Measurements from ENCODE around the gene NUMB. TPM values are rescaled to one million over a fixed set of nuclear protein-coding genes. Genes with fewer than 3 reads are reported as not detected.

The NUMB gene
- total RNA-seq, 1 donor from 2014 or later, result 33.1 TPM

- H3K27me3 ChIP-seq (ENCODE audit: control insufficient read depth, insufficient read depth, low read length), result no peaks in the 10 kb centered on the region
- DNase-seq (ENCODE audit: low read depth), result no peak
- no peaks in the 10 kb centered on the region for H3K36me3 ChIP-seq (ENCODE audit: control insufficient read depth, insufficient read depth, low read length)
- H3K4me3 ChIP-seq (ENCODE audit: low read depth, low read length), result no peak overlapping the region
- TF ChIP-seq, protein P1, sequence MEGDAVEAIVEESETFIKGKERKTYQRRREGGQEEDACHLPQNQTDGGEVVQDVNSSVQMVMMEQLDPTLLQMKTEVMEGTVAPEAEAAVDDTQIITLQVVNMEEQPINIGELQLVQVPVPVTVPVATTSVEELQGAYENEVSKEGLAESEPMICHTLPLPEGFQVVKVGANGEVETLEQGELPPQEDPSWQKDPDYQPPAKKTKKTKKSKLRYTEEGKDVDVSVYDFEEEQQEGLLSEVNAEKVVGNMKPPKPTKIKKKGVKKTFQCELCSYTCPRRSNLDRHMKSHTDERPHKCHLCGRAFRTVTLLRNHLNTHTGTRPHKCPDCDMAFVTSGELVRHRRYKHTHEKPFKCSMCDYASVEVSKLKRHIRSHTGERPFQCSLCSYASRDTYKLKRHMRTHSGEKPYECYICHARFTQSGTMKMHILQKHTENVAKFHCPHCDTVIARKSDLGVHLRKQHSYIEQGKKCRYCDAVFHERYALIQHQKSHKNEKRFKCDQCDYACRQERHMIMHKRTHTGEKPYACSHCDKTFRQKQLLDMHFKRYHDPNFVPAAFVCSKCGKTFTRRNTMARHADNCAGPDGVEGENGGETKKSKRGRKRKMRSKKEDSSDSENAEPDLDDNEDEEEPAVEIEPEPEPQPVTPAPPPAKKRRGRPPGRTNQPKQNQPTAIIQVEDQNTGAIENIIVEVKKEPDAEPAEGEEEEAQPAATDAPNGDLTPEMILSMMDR (IDR thresholded peaks at IDR 0.05; ENCODE audit: insufficient read depth, low read length, poor library complexity, severe bottlenecking), result no peak
Observed at GRCh38 chr14:73383356-73383755, 75.0 kb downstream of the NUMB start.

DNA sequence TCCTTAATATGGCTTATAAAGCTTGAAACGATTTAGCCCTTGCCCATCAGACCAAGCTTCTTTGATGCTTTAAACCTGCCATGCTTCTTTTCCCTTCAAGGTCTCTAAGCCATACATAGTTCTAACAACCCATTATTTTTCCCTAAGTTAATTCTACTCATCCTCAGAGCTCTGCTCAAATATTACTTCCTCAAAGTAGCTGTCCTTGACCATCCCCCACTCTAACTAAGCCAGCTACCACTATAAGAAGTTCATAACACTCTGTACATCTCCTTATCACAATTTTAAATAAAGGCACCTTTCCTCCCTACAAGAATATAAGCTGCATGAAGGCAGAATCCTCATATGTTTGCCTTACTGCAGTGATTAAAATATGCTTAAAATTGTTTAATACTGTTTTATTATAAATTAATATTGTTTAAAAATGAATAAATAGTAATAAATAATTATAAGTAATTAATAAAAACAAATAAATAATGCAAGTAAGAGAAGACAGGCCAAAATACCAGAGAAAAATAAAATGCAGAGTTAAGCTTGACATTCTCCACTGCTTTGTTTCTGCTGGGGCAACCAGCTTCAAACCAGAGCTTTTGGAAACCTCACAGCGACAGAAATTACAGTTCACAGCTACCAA, 76.8 kb downstream of the NUMB start:
- no peaks in the 10 kb centered on the region for H3K27me3 ChIP-seq (ENCODE audit: control insufficient read depth, insufficient read depth, low read length)
- DNase-seq (ENCODE audit: low read depth), result no peak
- H3K4me3 ChIP-seq (ENCODE audit: low read depth, low read length), result no peak overlapping the region
- TF ChIP-seq, protein P1 (IDR thresholded peaks at IDR 0.05; ENCODE audit: insufficient read depth, low read length, poor library complexity, severe bottlenecking), result no peak
- H3K36me3 ChIP-seq (ENCODE audit: control insufficient read depth, insufficient read depth, low read length), result no peaks in the 10 kb centered on the region

DNA sequence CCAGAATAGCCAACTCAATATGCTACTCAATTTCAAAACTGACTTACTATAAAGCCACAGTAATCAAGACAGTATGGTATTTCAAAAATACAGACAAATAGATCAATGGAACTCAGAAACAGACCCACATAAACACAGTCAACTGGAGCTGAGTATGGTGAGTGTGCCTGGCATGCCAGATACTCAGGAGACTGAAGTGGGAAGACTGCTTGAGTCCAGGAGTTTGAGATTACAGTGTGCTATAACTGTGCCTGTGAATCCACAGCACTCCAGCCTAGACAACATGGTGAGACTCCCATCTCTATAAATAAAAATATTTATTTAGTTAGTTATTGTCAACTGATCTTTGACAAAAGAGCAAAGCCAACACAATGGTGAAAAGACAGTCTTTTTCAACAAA, 81.8 kb downstream of the NUMB start:
- no peak for DNase-seq (ENCODE audit: low read depth)
- TF ChIP-seq, protein P1 (IDR thresholded peaks at IDR 0.05; ENCODE audit: insufficient read depth, low read length, poor library complexity, severe bottlenecking), result no peak
- H3K4me3 ChIP-seq (ENCODE audit: low read depth, low read length), result no peak overlapping the region
- no peaks in the 10 kb centered on the region for H3K27me3 ChIP-seq (ENCODE audit: control insufficient read depth, insufficient read depth, low read length)
- H3K36me3 ChIP-seq (ENCODE audit: control insufficient read depth, insufficient read depth, low read length), result no peaks in the 10 kb centered on the region

DNA sequence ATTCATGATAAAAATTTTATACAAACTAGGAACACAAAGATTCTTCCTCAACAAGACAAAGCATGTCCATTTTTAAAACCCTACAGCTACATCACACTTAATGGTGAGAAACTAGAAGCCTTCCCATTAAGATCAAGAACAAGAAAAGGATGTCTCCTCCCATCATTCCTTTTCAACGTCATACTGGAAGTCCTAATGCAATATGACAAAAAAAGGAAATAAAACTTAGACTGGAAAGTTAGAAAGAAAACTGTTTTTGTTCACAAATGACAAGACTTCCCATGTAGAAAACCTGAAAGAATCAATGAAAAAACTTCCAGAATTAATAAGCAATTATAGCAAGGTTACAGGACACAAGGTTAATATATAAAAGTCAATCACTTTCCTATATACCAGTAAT, 82.5 kb downstream of the NUMB start:
- no peaks in the 10 kb centered on the region for H3K27me3 ChIP-seq (ENCODE audit: control insufficient read depth, insufficient read depth, low read length)
- TF ChIP-seq, protein P1 (IDR thresholded peaks at IDR 0.05; ENCODE audit: insufficient read depth, low read length, poor library complexity, severe bottlenecking), result no peak
- H3K36me3 ChIP-seq (ENCODE audit: control insufficient read depth, insufficient read depth, low read length), result no peaks in the 10 kb centered on the region
- no peak for DNase-seq (ENCODE audit: low read depth)
- H3K4me3 ChIP-seq (ENCODE audit: low read depth, low read length), result no peak overlapping the region

GRCh38 chr14:73374218-73374617, 84.1 kb downstream of the NUMB start:
- TF ChIP-seq, protein P1 (IDR thresholded peaks at IDR 0.05; ENCODE audit: insufficient read depth, low read length, poor library complexity, severe bottlenecking), result no peak
- no peaks in the 10 kb centered on the region for H3K36me3 ChIP-seq (ENCODE audit: control insufficient read depth, insufficient read depth, low read length)
- no peaks in the 10 kb centered on the region for H3K27me3 ChIP-seq (ENCODE audit: control insufficient read depth, insufficient read depth, low read length)
- H3K4me3 ChIP-seq (ENCODE audit: low read depth, low read length), result no peak overlapping the region
- no peak for DNase-seq (ENCODE audit: low read depth)

DNA sequence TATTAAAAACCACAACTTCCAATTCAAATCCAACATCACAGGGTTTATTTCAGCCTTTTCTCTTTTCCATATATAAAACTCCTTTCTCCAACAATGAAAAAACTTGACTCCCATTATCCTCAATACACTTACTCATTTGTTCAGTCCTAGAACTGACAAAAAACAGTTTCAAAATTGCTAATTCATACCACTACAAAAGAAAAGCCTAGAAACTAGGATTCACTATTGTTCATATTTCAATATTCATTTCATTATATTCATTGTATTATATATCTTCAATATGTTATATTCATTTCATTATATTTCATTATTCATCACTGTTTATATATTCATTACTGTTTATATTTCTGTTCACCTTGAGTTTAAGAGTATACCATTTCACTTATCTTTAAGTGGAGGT, 85.8 kb downstream of the NUMB start:
- no peak for DNase-seq (ENCODE audit: low read depth)
- TF ChIP-seq, protein P1 (IDR thresholded peaks at IDR 0.05; ENCODE audit: insufficient read depth, low read length, poor library complexity, severe bottlenecking), result no peak
- Histone ChIP-seq H3K36me3 (ENCODE audit: control insufficient read depth, insufficient read depth, low read length) (no peaks in the 10 kb centered on the region), H3K27me3 (ENCODE audit: control insufficient read depth, insufficient read depth, low read length) (no peaks in the 10 kb centered on the region), H3K4me3 (ENCODE audit: low read depth, low read length) (no peak overlapping the region)

All from kidney epithelial cell (primary cell).